WTC11 (cell line): ENCODE data around the gene ACAD8. TPM values are rescaled to one million over a fixed set of nuclear protein-coding genes. Genes with fewer than 3 reads are reported as not detected.

Source experiments
- ARID4B ChIP-seq: sonication (generic); formaldehyde crosslinking; IDR thresholded peaks from 2 replicates; pipeline ENCODE4 v1.8.0; 2023; ENCODE audit warnings: missing genetic modification reagents, mild to moderate bottlenecking, borderline replicate concordance
- ATF3 ChIP-seq: sonication (generic); formaldehyde crosslinking; conservative IDR thresholded peaks from 2 replicates; pipeline ENCODE4 v1.8.1; 2022; ENCODE audit warnings: mild to moderate bottlenecking, missing genetic modification reagents
- E2F5 ChIP-seq: sonication (generic); formaldehyde crosslinking; IDR thresholded peaks from 2 replicates; pipeline ENCODE4 v1.8.1; 2022; ENCODE audit warnings: mild to moderate bottlenecking, moderate library complexity, missing genetic modification reagents
- ETV6 ChIP-seq: sonication (generic); formaldehyde crosslinking; IDR thresholded peaks from 2 replicates; pipeline ENCODE4 v1.8.1; 2022; ENCODE audit warnings: mild to moderate bottlenecking, missing genetic modification reagents
- FOXP1 ChIP-seq: sonication (generic); formaldehyde crosslinking; IDR thresholded peaks from 2 replicates; pipeline ENCODE4 v1.8.0; 2022; ENCODE audit warnings: missing genetic modification reagents, mild to moderate bottlenecking, moderate library complexity, borderline replicate concordance
- GTF2I ChIP-seq: fragments of 250-450 bp; sonication (Bioruptor Pico); conservative IDR thresholded peaks from 2 replicates; pipeline ENCODE4 v1.4.0; 2021; ENCODE audit warnings: mild to moderate bottlenecking
- KAT7 ChIP-seq: sonication (generic); formaldehyde crosslinking; IDR thresholded peaks from 2 replicates; pipeline ENCODE4 v1.8.1; 2023; ENCODE audit warnings: missing genetic modification reagents, mild to moderate bottlenecking, borderline replicate concordance
- MYBL2 ChIP-seq: sonication (generic); formaldehyde crosslinking; IDR thresholded peaks from 2 replicates; pipeline ENCODE4 v1.8.1; 2023; ENCODE audit warnings: mild to moderate bottlenecking, moderate library complexity, missing genetic modification reagents
- NFYB ChIP-seq: sonication (generic); formaldehyde crosslinking; conservative IDR thresholded peaks from 2 replicates; pipeline ENCODE4 v1.8.0; 2022; ENCODE audit warnings: low read depth, missing genetic modification reagents
- OVOL2 ChIP-seq: fragments of 250-450 bp; sonication (Bioruptor Pico); IDR thresholded peaks from 2 replicates; pipeline ENCODE4 v1.9.0; 2021; ENCODE audit warnings: mild to moderate bottlenecking, borderline replicate concordance
- SMAD3 ChIP-seq: sonication (generic); formaldehyde crosslinking; IDR thresholded peaks from 2 replicates; pipeline ENCODE4 v1.8.0; 2022; ENCODE audit warnings: missing genetic modification reagents, mild to moderate bottlenecking, borderline replicate concordance
- TP53 ChIP-seq: sonication (generic); formaldehyde crosslinking; IDR thresholded peaks from 2 replicates; pipeline ENCODE4 v1.8.1; 2023; ENCODE audit warnings: mild to moderate bottlenecking, missing genetic modification reagents
- USF2 ChIP-seq: sonication (generic); formaldehyde crosslinking; IDR thresholded peaks from 2 replicates; pipeline ENCODE4 v1.8.1; 2023; ENCODE audit warnings: mild to moderate bottlenecking, missing genetic modification reagents, moderate library complexity
- ZBTB21 ChIP-seq: sonication (generic); formaldehyde crosslinking; IDR thresholded peaks from 2 replicates; pipeline ENCODE4 v1.8.1; 2023; ENCODE audit warnings: mild to moderate bottlenecking, missing genetic modification reagents, borderline replicate concordance
- ZNF138 ChIP-seq: sonication (generic); formaldehyde crosslinking; conservative IDR thresholded peaks from 2 replicates; pipeline ENCODE4 v1.8.1; 2022; ENCODE audit warnings: mild to moderate bottlenecking, moderate library complexity, missing genetic modification reagents
- ZNF425 ChIP-seq: fragments of 250-450 bp; sonication (Bioruptor Pico); conservative IDR thresholded peaks from 2 replicates; pipeline ENCODE4 v1.9.0; 2021; ENCODE audit warnings: mild to moderate bottlenecking
- total RNA-seq: library from RNA; stranded (reverse); gene quantifications from 3 replicates; pipeline ENCODE4 v1.2.3, GENCODE V29; 2021

The ACAD8 gene
- total RNA-seq, 1 experiment from 2014 or later: 55.2 TPM

- TF ChIP-seq ATF3 (CRISPR knock-in tag) (no peak), ARID4B (CRISPR knock-in tag) (peak; percentile 80; the same call in 1 of the 2 replicates), NFYB (CRISPR knock-in tag) (peak; percentile 91), USF2 (CRISPR knock-in tag) (no peak), GTF2I (no peak), ETV6 (peak; percentile 54; the same call in 1 of the 2 replicates), FOXP1 (CRISPR knock-in tag) (peak; percentile 38; the same call in 1 of the 2 replicates), TP53 (0 out of 2 replicates have a peak, but pooled peaks have one; percentile 4), ZNF425 (CRISPR knock-in tag) (no peak), ZBTB21 (CRISPR knock-in tag) (0 out of 2 replicates have a peak, but pooled peaks have one; percentile 38), SMAD3 (no peak), E2F5 (CRISPR knock-in tag) (peak; percentile 78; the same call in 1 of the 2 replicates), OVOL2 (CRISPR knock-in tag) (no peak), MYBL2 (CRISPR knock-in tag) (peak; percentile 52; the same call in 1 of the 2 replicates), ZNF138 (CRISPR knock-in tag) (no peak), KAT7 (no peak)
These were observed 29.3 kb upstream of the ACAD8 start, which contains the start of the genes NCAPD3 and VPS26B (continued) for GRCh38 chr11:134223836-134224709.
